HepG2 (cell line): ENCODE measurements around the gene CDK9. TPM values are rescaled to one million over a fixed set of nuclear protein-coding genes. Genes with fewer than 3 reads are reported as not detected.

Experiments used
- ATAC-seq: fragments of 200-7000 bp; cut with Tn5 transposase; 3 replicates; pipeline ENCODE4 v1.9.1; 2020; ENCODE audit warnings: mild to moderate bottlenecking, moderate library complexity
- Bru-seq: library from RNA; stranded (reverse); fragments of 400-500 nt; gene quantifications from one replicate; lab custom pipeline; 2021; lab: Mats Ljungman, UMichigan
- BruChase-seq, 2 experiments: library from RNA; stranded (reverse); fragments of 400-500 nt; gene quantifications; one replicate each; lab custom pipeline; 2021; lab: Mats Ljungman, UMichigan
- BruUV-seq: library from RNA; stranded (reverse); fragments of 400-500 nt; replicated peaks from 2 replicates; lab custom pipeline; 2021; lab: Mats Ljungman, UMichigan
- CTCF ChIA-PET: fragments of 300-600 bp; formaldehyde crosslinking; extraction: SDS; loops from one replicate; lab custom pipeline; 2021; ENCODE audit warnings: low total read pairs, inconsistent platforms, low intra/inter-chr PET ratio; lab: Yijun Ruan, JAX
- POLR2A ChIA-PET: fragments of 350-600 bp; sonication (Branson Sonifier 250); formaldehyde crosslinking; loops from one replicate; lab custom pipeline; 2020; ENCODE audit warnings: antibody characterized with exemption, inconsistent platforms; lab: Yijun Ruan, JAX
- DNase-seq: peaks from one replicate; pipeline ENCODE4 v3.0.0-alpha.2; 2015; ENCODE audit warnings: low spot score
- FAIRE-seq: peaks from 3 replicates; lab custom pipeline; 2011; peaks lifted over from hg19 to GRCh38; lab: Jason Lieb, UNC
- H2AFZ ChIP-seq: one replicate; pipeline ENCODE4 v1.6.1; 2011; ENCODE audit warnings: low read length, inconsistent platforms
- H3K27ac ChIP-seq: fragments of 300-600 bp; 3 replicates; pipeline ENCODE4 v1.8.0; 2011; ENCODE audit warnings: mixed run types, mild to moderate bottlenecking, mixed read lengths, low read length, inconsistent platforms; ENCODE audit not compliant: insufficient read depth; ENCODE audit errors: extremely low read length
- H3K27me3 ChIP-seq, 2 experiments: fragments of 200-600 bp in 1 of 2; 2 replicates in 1 of 2; 3 replicates in 1 of 2; pipeline versions ENCODE4 v1.6.0 to v1.8.0; 2011; ENCODE audit warnings: low read length in 2 of 2, mild to moderate bottlenecking in 2 of 2, moderate library complexity in 2 of 2, inconsistent platforms in 1 of 2; ENCODE audit not compliant: insufficient read depth in 2 of 2, control insufficient read depth in 1 of 2
- H3K36me3 ChIP-seq, 2 experiments: fragments of 200-600 bp in 1 of 2; replicated peaks in 1 of 2; 2 replicates in 1 of 2; 3 replicates in 1 of 2; pipeline versions ENCODE4 v1.5.1 to v1.8.0; 2011; ENCODE audit warnings: low read length in 2 of 2, inconsistent platforms in 1 of 2; ENCODE audit not compliant: insufficient read depth in 2 of 2, control insufficient read depth in 1 of 2
- H3K4me1 ChIP-seq: 2 replicates; pipeline ENCODE4 v1.5.1; 2012; ENCODE audit warnings: low read length, inconsistent platforms; ENCODE audit not compliant: insufficient read depth
- H3K4me2 ChIP-seq: 2 replicates; pipeline ENCODE4 v1.6.0; 2011; ENCODE audit warnings: low read depth, low read length, inconsistent platforms
- H3K4me3 ChIP-seq, 3 experiments: fragments of 200-600 bp in 1 of 3; sonication (generic), shearing (Covaris generic) in 1 of 3; replicated peaks in 1 of 3; 2 replicates each; pipeline ENCODE4 v1.5.1; 2011 to 2016; ENCODE audit warnings: low read length in 3 of 3, inconsistent platforms in 2 of 3, low read depth in 2 of 3, mild to moderate bottlenecking in 2 of 3, control low read depth in 1 of 3, mixed read lengths in 1 of 3; ENCODE audit not compliant: insufficient read depth in 1 of 3
- H3K79me2 ChIP-seq: one replicate; pipeline ENCODE4 v1.6.1; 2011; ENCODE audit warnings: low read length, inconsistent platforms; ENCODE audit not compliant: insufficient read depth
- H3K9ac ChIP-seq: 2 replicates; pipeline ENCODE4 v1.6.0; 2011; ENCODE audit warnings: mild to moderate bottlenecking, low read depth, low read length, inconsistent platforms; ENCODE audit not compliant: insufficient read depth
- H3K9me3 ChIP-seq: 2 replicates; pipeline ENCODE4 v1.5.1; 2012; ENCODE audit warnings: mild to moderate bottlenecking, low read length
- H4K20me1 ChIP-seq: 2 replicates; pipeline ENCODE4 v1.6.0; 2011; ENCODE audit warnings: inconsistent platforms, mild to moderate bottlenecking, low read length, moderate library complexity; ENCODE audit not compliant: insufficient read depth
- ARNTL ChIP-seq: sonication (generic); formaldehyde crosslinking; IDR thresholded peaks from 2 replicates; pipeline ENCODE4 v1.4.0; 2020; ENCODE audit warnings: mild to moderate bottlenecking, missing genetic modification reagents
- HMGXB4 ChIP-seq, 2 experiments: sonication (generic) in 1 of 2; formaldehyde crosslinking in 1 of 2; IDR thresholded peaks; 2 replicates each; pipeline versions ENCODE4 v1.4.0 to v1.6.1; 2018 to 2020; ENCODE audit warnings: missing genetic modification reagents in 2 of 2, borderline replicate concordance in 1 of 2, low read depth in 1 of 2, mild to moderate bottlenecking in 1 of 2, missing biosample characterization in 1 of 2
- HNF4A ChIP-seq: sonication (generic); formaldehyde crosslinking; IDR thresholded peaks from 2 replicates; pipeline ENCODE4 v1.4.0; 2020; ENCODE audit warnings: missing genetic modification reagents
- NKX3-1 ChIP-seq: sonication (generic); formaldehyde crosslinking; IDR thresholded peaks from 2 replicates; pipeline ENCODE4 v1.5.0; 2020; ENCODE audit warnings: missing genetic modification reagents
- PRPF4 ChIP-seq: fragments of 200-400 bp; formaldehyde crosslinking; IDR thresholded peaks from 2 replicates; pipeline ENCODE4 v1.6.1; 2016; ENCODE audit warnings: low read length, low read depth; ENCODE audit not compliant: poor library complexity, severe bottlenecking
- SALL2 ChIP-seq: sonication (generic); formaldehyde crosslinking; IDR thresholded peaks from 2 replicates; pipeline ENCODE4 v1.8.1; 2023; ENCODE audit warnings: mild to moderate bottlenecking, missing genetic modification reagents, inconsistent platforms
- SP2 ChIP-seq: sonication (generic); formaldehyde crosslinking; IDR thresholded peaks from 2 replicates; pipeline ENCODE4 v1.5.1; 2020; ENCODE audit warnings: mild to moderate bottlenecking, missing genetic modification reagents
- TERF1 ChIP-seq: sonication (generic); formaldehyde crosslinking; IDR thresholded peaks from 2 replicates; pipeline ENCODE4 v1.8.0; 2022; ENCODE audit warnings: mild to moderate bottlenecking, missing genetic modification reagents, moderate library complexity
- ZNF225 ChIP-seq: sonication (generic); formaldehyde crosslinking; IDR thresholded peaks from 2 replicates; pipeline ENCODE4 v1.4.0; 2020; ENCODE audit warnings: mild to moderate bottlenecking, missing genetic modification reagents
- whole genome bisulfite sequencing: methylation state at CpG from one replicate; pipeline ENCODE4 v1.1.6; 2017; ENCODE audit warnings: low lambda C conversion rate; 5-methylcytosine and 5-hydroxymethylcytosine counted together
- in situ Hi-C: cut with HindIII; loops from 2 replicates; pipeline ENCODE4 v1.10.0; 2017; ENCODE audit warnings: low pct_unique_long_range_greater_than_20kb; ENCODE audit not compliant: extremely low pct_ligation_motif_present
- intact Hi-C: fragments of 100-400 bp; cut with micrococcal nuclease; formaldehyde crosslinking; loops from one replicate; pipeline ENCODE4 v1.10.0; 2022; ENCODE audit not compliant: unreplicated experiment
- long read RNA-seq, 2 experiments: library from RNA in 1 of 2; library from polyadenylated mRNA in 1 of 2; stranded (forward) in 1 of 2; unstranded in 1 of 2; transcript quantifications; one replicate each; pipeline ENCODE4 v2.0.0, GENCODE V29; 2019 to 2022
- polyA minus RNA-seq, 3 experiments: library from RNA; depleted of rRNA, polyadenylated mRNA; stranded (reverse); fragments of >200 nt; gene quantifications; 2 replicates each; pipeline ENCODE4 v1.2.3, GENCODE V29; 2011; ENCODE audit warnings: low replicate concordance in 1 of 3
- polyA plus RNA-seq, 8 experiments: library from polyadenylated mRNA; depleted of rRNA in 3 of 8; stranded (reverse) in 7 of 8; unstranded in 1 of 8; fragments of >200 nt; fragmentation: Illumina TruSeq in 4 of 8; extraction: Trizol in 4 of 8; gene quantifications; 2 replicates each; pipeline versions ENCODE4 v1.2.1 to v1.2.3, GENCODE V29; 2011 to 2016; ENCODE audit warnings: low read depth in 4 of 8, missing spikeins in 1 of 8, mixed read lengths in 1 of 8; ENCODE audit not compliant: insufficient read depth in 1 of 8
- total RNA-seq, 5 experiments: library from RNA; depleted of rRNA; stranded (reverse); fragments of >200 nt; fragmentation: Illumina TruSeq; extraction: Trizol; gene quantifications; 2 replicates each; pipeline ENCODE4 v1.2.3, GENCODE V29; 2016; ENCODE audit warnings: low read depth in 1 of 5
- TF ChIP-seq, protein P1 (sequence below): sonication (generic); formaldehyde crosslinking; IDR thresholded peaks from 2 replicates; pipeline ENCODE4 v1.5.0; 2020; ENCODE audit warnings: missing genetic modification reagents

Gene CDK9
- 16.8 TPM in 2 replicates for total RNA-seq (2016; rRNA removed; fragmentation: Illumina TruSeq; extraction: Trizol)
- total RNA-seq (2016; cell fraction: cytosol; rRNA removed; fragmentation: Illumina TruSeq; extraction: Trizol; ENCODE audit: low read depth) = 5.3 and 6.3 TPM in 2 replicates
- 14.3 and 15.5 TPM in 2 replicates for total RNA-seq (2016; cell fraction: insoluble cytoplasmic fraction; rRNA removed; fragmentation: Illumina TruSeq; extraction: Trizol)
- total RNA-seq (2016; cell fraction: membrane; rRNA removed; fragmentation: Illumina TruSeq; extraction: Trizol) = 13.1 and 13.7 TPM in 2 replicates
- 13.7 and 14.2 TPM in 2 replicates for total RNA-seq (2016; cell fraction: nucleus; rRNA removed; fragmentation: Illumina TruSeq; extraction: Trizol)
- polyA plus RNA-seq (2011; rRNA removed) = 21.5 and 26.1 TPM in 2 replicates
- polyA plus RNA-seq (2011; cell fraction: cytosol; rRNA removed) = 16.1 and 24.8 TPM in 2 replicates
- polyA plus RNA-seq (2011; cell fraction: nucleus; rRNA removed) = 85.3 and 97.2 TPM in 2 replicates
- polyA plus RNA-seq (2012) = 18.5 and 23.5 TPM in 2 replicates
- polyA plus RNA-seq (2016; cell fraction: cytosol; fragmentation: Illumina TruSeq; extraction: Trizol; ENCODE audit: low read depth) = 7.2 and 7.8 TPM in 2 replicates
- polyA plus RNA-seq (2016; cell fraction: insoluble cytoplasmic fraction; fragmentation: Illumina TruSeq; extraction: Trizol; ENCODE audit: low read depth) = 21.4 and 33.5 TPM in 2 replicates
- 10.9 and 12.8 TPM in 2 replicates for polyA plus RNA-seq (2016; cell fraction: membrane; fragmentation: Illumina TruSeq; extraction: Trizol; ENCODE audit: low read depth)
- 35.3 and 35.6 TPM in 2 replicates for polyA plus RNA-seq (2016; cell fraction: nucleus; fragmentation: Illumina TruSeq; extraction: Trizol; ENCODE audit: insufficient read depth, low read depth)
- 47.9 and 105 TPM in 2 replicates for polyA minus RNA-seq (2011; rRNA and poly(A)+ RNA removed; ENCODE audit: low replicate concordance)
- polyA minus RNA-seq (2011; cell fraction: cytosol; rRNA and poly(A)+ RNA removed) = 13.9 and 18.8 TPM in 2 replicates
- polyA minus RNA-seq (2011; cell fraction: nucleus; rRNA and poly(A)+ RNA removed) = 27.6 and 29.4 TPM in 2 replicates
- percentile 92 among the genes with signal in this experiment for Bru-seq, nascent RNA
- percentile 93 among the genes with signal in this experiment for BruChase-seq, experiment 1, labeled RNA remaining after a 6-hour chase
- percentile 92 among the genes with signal in this experiment for BruChase-seq, experiment 2, labeled RNA remaining after a 2-hour chase
- long read RNA-seq, experiment 1, transcript CDK9-201 (7 exons, 2,463 nt) = major isoform, 15 of 19 reads
- long read RNA-seq, experiment 1, partial matches to known transcripts = 2 of 19 reads
- long read RNA-seq, experiment 1, other reads (novel, unspliced or antisense) = 1 of 19 reads
- long read RNA-seq, experiment 2, transcript CDK9-201 (7 exons, 2,463 nt) = major isoform, 44 of 71 reads
- long read RNA-seq, experiment 2, partial matches to known transcripts = 12 of 71 reads
- long read RNA-seq, experiment 2, other reads (novel, unspliced or antisense) = 12 of 71 reads

DNA sequence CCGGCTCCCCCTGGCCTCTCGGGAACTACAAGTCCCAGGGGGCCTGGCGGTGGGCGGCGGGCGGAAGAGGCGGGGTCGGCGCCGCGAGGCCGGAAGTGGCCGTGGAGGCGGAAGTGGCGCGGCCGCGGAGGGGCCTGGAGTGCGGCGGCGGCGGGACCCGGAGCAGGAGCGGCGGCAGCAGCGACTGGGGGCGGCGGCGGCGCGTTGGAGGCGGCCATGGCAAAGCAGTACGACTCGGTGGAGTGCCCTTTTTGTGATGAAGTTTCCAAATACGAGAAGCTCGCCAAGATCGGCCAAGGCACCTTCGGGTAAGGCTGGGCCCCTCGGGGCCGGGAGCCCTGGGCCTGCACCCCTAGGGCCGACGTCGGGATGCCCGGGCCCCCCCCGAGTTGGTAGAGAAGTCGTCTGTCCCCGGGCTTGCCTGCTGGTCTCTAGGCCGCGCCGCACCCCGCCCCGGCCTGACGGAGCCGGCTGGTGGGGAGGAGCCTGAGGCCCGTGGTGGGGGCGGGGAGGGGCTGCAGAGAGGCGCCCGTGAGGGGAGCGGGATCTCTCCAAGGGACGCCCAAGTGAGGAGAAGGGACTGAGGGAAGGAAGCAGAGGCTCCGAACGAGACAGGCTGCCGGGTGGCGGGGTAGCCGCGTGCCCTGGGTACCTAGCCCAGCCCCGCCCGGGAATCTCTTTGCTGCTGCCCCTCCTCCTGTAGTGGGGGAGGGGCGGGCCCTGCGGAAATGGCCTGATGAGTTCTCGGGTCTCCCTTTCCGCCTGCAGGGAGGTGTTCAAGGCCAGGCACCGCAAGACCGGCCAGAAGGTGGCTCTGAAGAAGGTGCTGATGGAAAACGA lies at the start of gene CDK9:
TSS of gene CDK9 (plus strand) at position 102 of the 840 bp plus-strand sequence. CDS start at position 217, 115 bp downstream.
- Histone ChIP-seq H3K9me3 (no peaks in the 10 kb centered on the region), H3K27ac (peak within 1 kb of the TSS; percentile 90), H3K27me3 (0 out of 5 replicates have a peak, but pooled peaks cover 1 to 12% of the 10 kb centered on the region in 2 experiments), H2AFZ (no peak within 1 kb of the TSS), H3K79me2 (peaks cover 19% of the 10 kb centered on the region), H3K4me2 (peak within 1 kb of the TSS; percentile 73), H3K4me3 (peak within 1 kb of the TSS; percentile 94 to 99 (median 98)), H3K36me3 (peaks cover 24 to 40% of the 10 kb centered on the region in 2 experiments), H4K20me1 (peaks cover 21% of the 10 kb centered on the region), H3K9ac (peak within 1 kb of the TSS; percentile 95), H3K4me1 (peaks cover 19% of the 10 kb centered on the region)
- peak; percentile 73 for DNase-seq
- 2% methylated on average over 21 of the region's 75 CpGs for WGBS
- ATAC-seq = peak; percentile 87
- in situ Hi-C loops (no loop called here), intact Hi-C loops (loop anchor here (1.0 to 5.0 kb wide), 3 partner anchors 45 to 194 kb away; no protein-coding TSS in a partner anchor)
- POLR2A ChIA-PET = interaction anchor here (0.6 to 1.7 kb wide), 9 partner anchors 12 to 130 kb away, joined by 3 to 9 read pairs (median 4); partner anchors contain the start of genes FPGS and TOR2A
- peak; percentile 40 for FAIRE-seq
- CTCF ChIA-PET = interaction anchor here (0.6 to 1.8 kb wide), 4 partner anchors 51 to 331 kb away, joined by 3 to 10 read pairs (median 4); partner anchors contain the start of gene TOR2A
- no TSS peak for BruUV-seq
- TF ChIP-seq HMGXB4 (CRISPR knock-in tag; IDR thresholded peaks at IDR 0.05; ENCODE audit: borderline replicate concordance in 1 of 2, low read depth in 1 of 2) (peak in 1 of 2 experiments; percentile 57; a peak in 1 of 4 replicates), NKX3-1 (CRISPR knock-in tag) (peak; percentile 69; the same call in 1 of the 2 replicates), SP2 (CRISPR knock-in tag) (peak; percentile 76), PRPF4 (peak; percentile 92), HNF4A (no peak), TERF1 (CRISPR knock-in tag) (no peak), SALL2 (CRISPR knock-in tag) (peak; percentile 33; the same call in 1 of the 2 replicates), ARNTL (0 out of 2 replicates have a peak, but pooled peaks have one; percentile 28), ZNF225 (CRISPR knock-in tag) (peak; percentile 65; the same call in 1 of the 2 replicates)
- TF ChIP-seq, protein P1, sequence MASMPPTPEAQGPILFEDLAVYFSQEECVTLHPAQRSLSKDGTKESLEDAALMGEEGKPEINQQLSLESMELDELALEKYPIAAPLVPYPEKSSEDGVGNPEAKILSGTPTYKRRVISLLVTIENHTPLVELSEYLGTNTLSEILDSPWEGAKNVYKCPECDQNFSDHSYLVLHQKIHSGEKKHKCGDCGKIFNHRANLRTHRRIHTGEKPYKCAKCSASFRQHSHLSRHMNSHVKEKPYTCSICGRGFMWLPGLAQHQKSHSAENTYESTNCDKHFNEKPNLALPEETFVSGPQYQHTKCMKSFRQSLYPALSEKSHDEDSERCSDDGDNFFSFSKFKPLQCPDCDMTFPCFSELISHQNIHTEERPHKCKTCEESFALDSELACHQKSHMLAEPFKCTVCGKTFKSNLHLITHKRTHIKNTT (CRISPR knock-in tag) = no peak
